ENCODE results near the gene FAM98B.

FAM98B gene

GRCh38 chr15:38507570-38507969 lies 53.6 kb downstream of the FAM98B start:
- no peak for DNase-seq (ENCODE audit: low read depth)

DNA sequence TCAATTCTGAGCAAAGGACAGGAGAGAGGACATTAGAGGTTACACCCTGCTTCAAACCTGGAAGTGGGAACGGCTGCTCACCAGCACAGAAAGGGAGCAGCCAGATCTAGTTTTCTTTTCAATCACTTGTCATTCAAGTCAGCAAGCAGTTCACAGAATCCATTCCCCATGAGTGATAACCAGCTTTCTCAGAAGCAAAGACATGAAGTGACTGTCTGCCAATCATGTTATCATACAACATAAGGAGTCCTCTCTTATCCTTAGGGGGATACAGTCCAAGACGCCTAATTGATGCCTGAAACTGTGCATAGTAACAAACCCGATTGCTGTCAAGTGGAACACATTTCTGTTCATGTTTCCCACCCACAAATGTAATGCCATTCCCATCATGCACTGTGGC lies 54.7 kb downstream of the FAM98B start:
- no peak for DNase-seq (ENCODE audit: low read depth)

DNA sequence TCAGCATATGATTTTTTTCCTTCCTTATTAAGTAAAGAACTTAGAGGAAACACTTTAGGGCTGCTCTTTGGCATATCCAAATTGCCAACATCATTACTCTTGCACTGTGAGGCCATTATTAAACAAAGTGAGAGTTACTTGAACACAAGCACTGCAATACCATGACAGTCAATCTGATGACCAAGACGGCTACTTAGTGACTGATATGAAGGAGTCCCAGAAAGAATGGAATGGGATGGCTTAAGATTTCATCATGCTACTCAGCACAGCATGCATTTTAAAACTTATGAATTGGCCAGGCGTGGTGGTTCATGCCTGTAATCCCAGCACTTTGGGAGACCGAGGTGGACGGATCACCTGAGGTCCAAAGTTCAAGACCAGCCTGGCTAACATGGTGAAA lies 55.2 kb downstream of the FAM98B start:
- DNase-seq (ENCODE audit: low read depth): no peak

GRCh38 chr15:38512901-38513300 lies 59.0 kb downstream of the FAM98B start:
- DNase-seq (ENCODE audit: low read depth): no peak

GRCh38 chr15:38514601-38515000 lies 60.7 kb downstream of the FAM98B start:
- no peak for DNase-seq (ENCODE audit: low read depth)

- peak; percentile 19 for DNase-seq (ENCODE audit: low read depth)
These were observed 62.7 kb downstream of the FAM98B start for GRCh38 chr15:38516626-38517025.

DNA sequence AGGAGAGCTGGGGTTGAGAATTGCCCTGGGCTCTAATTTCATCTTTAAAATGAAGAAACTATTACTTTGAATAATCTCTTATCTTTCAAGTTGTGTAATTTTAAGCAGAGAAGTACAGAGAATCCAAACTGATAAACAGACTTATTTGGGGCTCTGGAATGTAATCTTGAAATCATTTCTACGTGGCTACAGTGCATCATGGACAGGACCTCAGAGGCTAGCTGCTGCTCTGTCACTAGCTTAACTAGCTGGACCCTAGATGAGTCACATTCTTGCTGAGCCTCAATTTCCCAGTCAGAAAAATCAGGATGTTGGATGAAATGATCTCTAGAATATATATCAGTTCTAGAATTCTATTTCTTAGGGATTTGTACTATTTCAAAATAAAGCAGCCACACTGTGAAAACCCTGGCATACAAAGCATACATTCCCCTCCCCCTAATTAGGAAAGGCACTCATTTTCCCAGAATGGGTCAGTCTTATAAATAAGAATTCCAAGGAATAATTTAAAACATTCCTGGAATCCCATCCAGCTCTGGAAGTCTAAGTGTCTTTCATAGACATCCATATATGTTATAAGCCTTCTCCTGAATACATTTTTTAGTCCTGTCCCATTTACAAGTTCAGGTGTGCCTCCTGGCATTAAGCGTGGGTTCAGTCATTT lies 63.5 kb downstream of the FAM98B start:
- peak; percentile 68 for DNase-seq (ENCODE audit: low read depth)

- DNase-seq (ENCODE audit: low read depth): no peak
These were observed 64.2 kb downstream of the FAM98B start for GRCh38 chr15:38518084-38518483.

- no peak for DNase-seq (ENCODE audit: low read depth)
These were observed 66.1 kb downstream of the FAM98B start for GRCh38 chr15:38520035-38520434.

DNA sequence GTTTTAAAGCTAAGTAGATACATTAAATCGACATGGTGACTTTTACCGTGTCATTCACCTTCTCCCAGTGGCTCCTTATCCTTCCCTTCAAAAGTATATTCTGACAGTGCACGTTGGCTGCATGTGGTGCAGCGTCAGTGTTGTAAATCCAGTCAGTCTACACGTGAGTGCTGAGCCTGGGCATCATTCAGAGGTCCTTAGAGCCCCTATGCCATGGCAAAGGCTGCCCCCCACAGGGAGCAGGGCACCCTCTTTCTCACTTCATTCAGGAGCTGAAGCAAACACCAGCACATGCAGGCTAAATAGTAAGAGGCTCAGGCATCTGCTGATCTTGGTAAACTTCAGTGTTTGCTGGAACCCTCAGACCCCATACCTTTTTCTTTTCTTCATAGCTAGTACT lies 67.4 kb downstream of the FAM98B start:
- no peak for DNase-seq (ENCODE audit: low read depth)

DNA sequence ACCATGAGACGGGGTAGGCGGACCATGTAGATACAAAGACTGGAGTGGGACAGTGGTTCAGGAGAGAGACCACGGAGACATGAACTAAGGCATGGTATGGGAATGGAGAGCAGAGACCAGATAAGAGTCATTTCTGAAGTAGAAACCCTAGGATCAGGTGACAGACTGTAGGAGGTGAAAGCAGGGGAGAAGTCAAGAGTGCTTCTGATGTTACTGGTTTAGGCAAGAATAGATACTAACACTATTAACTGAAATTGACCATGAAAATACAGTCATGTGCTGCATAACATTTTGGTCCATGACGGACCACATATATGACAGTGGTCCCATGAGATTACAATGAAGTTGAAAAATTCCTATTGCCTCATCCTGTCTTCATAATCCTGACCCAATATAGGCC lies 69.0 kb downstream of the FAM98B start:
- no peak for DNase-seq (ENCODE audit: low read depth)

DNA sequence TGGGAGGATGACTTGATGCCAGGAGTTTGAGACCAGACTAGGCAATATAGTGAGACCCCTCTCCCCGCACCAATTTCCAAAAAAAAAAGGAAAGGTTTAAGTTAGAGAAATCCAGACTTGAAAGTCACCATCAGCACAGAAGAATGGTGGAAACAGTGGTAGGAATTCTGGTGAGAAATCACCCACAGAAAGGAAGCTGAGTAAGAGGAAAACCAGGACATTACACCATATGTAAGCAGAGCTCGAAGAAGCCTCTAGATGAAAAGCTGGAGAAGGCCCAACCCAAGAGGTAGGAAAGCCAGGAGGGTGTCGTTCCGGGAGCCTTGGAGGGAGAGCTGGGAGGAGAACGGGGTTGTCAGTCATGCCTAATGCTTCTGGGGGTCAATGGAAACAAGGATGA lies 70.2 kb downstream of the FAM98B start:
- DNase-seq (ENCODE audit: low read depth): peak; percentile 47

- no peak for DNase-seq (ENCODE audit: low read depth)
These were observed 71.6 kb downstream of the FAM98B start for GRCh38 chr15:38525489-38525888.

- DNase-seq (ENCODE audit: low read depth): no peak
These were observed 72.2 kb downstream of the FAM98B start for GRCh38 chr15:38526158-38526557.

GRCh38 chr15:38528294-38528693 lies 74.4 kb downstream of the FAM98B start:
- DNase-seq (ENCODE audit: low read depth): peak; percentile 78

- no peak for DNase-seq (ENCODE audit: low read depth)
These were observed 76.2 kb downstream of the FAM98B start for GRCh38 chr15:38530113-38530512.

DNA sequence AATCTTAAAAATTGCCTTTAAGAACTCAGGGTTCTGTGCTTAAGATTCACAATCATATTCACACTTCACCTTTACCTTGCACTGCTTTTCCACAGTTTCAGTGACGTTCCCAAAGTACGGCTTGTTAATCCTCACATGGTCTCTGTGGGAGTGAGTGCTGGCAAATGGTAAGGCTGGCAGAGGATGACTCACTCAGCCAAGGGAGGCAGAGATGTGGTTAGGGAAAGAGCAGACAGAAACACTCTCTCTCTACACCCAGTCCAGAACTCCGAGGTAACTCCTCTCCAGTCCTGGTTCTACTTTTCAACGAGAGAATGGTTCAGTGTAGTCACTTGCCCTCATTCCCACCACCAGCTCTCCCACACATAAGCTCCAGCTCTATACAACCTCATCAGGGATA lies 77.6 kb downstream of the FAM98B start:
- peak; percentile 90 for DNase-seq (ENCODE audit: low read depth)

DNA sequence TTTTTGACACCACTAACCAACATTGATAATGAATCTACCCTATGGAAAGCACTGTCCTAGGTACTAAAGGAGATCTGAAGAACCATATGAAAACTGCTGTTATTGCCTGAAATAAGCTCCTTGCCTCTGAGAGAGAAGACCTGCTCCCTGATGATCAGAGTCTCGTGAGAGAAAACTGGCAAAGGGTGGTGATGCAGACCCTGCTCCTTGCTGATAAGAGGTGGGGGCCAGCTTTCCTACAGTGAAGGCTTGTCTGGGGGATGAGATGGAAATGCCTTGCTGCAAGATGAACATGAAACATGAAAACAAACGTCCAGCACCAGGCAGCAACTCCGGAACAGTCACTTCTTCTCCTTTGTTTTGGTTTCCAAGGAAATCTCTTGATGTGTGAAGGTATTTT lies 78.8 kb downstream of the FAM98B start:
- DNase-seq (ENCODE audit: low read depth): no peak

GRCh38 chr15:38533416-38533915 lies 79.5 kb downstream of the FAM98B start:
- DNase-seq (ENCODE audit: low read depth): no peak

DNA sequence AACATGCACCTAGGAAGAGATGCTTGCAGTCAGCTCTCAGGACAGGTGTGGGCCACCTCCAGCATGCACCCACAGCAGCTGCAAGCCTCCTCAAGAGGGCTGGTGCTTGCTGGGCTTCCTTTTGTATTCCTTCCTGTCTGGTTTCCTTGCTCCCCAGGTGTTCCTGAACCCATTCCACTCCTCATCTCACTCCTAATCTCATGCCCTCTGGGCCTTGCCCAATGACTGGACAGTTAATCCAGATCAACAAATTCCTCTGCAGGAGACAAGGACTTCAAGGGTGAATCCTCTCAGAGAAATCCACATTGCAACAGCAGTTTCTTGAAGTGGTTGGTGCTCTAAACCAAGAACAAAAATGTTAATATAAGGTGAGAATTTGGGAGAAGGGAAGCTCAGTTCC lies 80.0 kb downstream of the FAM98B start:
- peak; percentile 52 for DNase-seq (ENCODE audit: low read depth)

DNA sequence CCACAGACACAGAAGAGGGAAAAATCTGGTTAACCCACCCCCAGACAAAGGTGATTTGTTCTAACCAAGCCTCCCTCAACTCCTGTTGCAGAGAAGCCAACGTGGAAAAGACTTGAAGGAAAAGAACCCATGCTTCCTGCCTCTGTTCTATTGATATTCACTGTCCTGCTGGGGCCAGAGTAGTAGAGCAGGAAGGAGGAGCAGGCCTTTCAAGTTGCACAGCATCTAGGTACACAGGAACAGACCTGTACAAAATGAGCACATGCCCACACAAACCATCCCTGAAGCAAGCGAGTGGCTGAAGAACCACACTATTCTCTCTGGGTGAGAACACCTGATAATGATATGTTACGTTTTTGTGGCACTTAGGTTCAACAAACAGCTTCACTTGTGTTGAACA lies 80.8 kb downstream of the FAM98B start:
- DNase-seq (ENCODE audit: low read depth): no peak

GRCh38 chr15:38535491-38536200 lies 81.7 kb downstream of the FAM98B start:
- no peak for DNase-seq (ENCODE audit: low read depth)

DNA sequence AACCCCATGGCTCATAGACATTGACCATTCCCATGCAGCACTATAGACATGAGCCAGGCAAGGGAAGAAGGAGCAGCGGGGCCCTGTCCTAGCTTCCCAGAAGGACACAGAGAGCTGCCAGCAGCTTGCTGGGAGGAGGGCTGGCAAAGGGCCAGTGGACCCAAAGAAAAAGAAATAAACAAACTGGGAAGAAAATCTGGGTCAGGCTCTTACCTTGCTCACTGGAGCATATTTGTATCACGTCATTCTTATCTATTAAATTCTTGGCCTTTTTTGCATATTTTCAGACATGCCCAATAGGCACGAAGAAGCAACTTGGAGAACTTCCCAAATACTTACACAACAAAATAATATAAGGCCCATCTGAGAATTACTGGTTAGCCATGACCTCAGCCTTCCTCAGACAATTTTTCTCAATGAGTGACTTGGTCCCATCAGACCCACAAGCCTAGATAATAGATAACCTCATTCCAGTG lies 82.3 kb downstream of the FAM98B start:
- peak; percentile 100 for DNase-seq (ENCODE audit: low read depth)

Data from amniotic epithelial cell (primary cell).